Caco-2 (cell line): ENCODE data around the gene AMPD3. TPM values are rescaled to one million over a fixed set of nuclear protein-coding genes. Genes with fewer than 3 reads are reported as not detected.

Source experiments
- BruUV-seq: library from RNA; stranded (reverse); fragments of 400-500 nt; replicated peaks from 2 replicates; lab custom pipeline; 2021; lab: Mats Ljungman, UMichigan
- CTCF ChIA-PET: fragments of 300-600 bp; sonication (Branson Sonifier 250); formaldehyde crosslinking; loops from one replicate; lab custom pipeline; 2022; ENCODE audit warnings: antibody characterized with exemption; lab: Charles Lee
- POLR2A ChIA-PET: fragments of 300-600 bp; sonication (Branson Sonifier 250); formaldehyde crosslinking; loops from one replicate; lab custom pipeline; 2022; ENCODE audit warnings: antibody characterized with exemption; lab: Charles Lee
- DNase-seq, 2 experiments: peaks; one replicate each; pipeline versions ENCODE4 v3.0.0 to v3.0.0-alpha.2; 2020 to 2022
- H3K27me3 ChIP-seq: replicated peaks from 2 replicates; pipeline ENCODE4 v1.6.0; 2011; ENCODE audit warnings: low read length; ENCODE audit not compliant: control insufficient read depth, insufficient read depth
- H3K36me3 ChIP-seq: 2 replicates; pipeline ENCODE4 v1.5.1; 2011; ENCODE audit warnings: low read length; ENCODE audit not compliant: control insufficient read depth, insufficient read depth
- H3K4me1 ChIP-seq: fragments of 250-450 bp; sonication (Bioruptor Pico); 2 replicates; pipeline ENCODE4 v1.5.1; 2020; ENCODE audit warnings: mild to moderate bottlenecking
- H3K4me3 ChIP-seq: 2 replicates; pipeline ENCODE4 v1.5.1; 2011; ENCODE audit warnings: low read depth, mild to moderate bottlenecking, control low read depth, low read length
- H3K9me3 ChIP-seq: fragments of 250-450 bp; sonication (Bioruptor Pico); 2 replicates; pipeline ENCODE4 v1.5.1; 2020; ENCODE audit warnings: mild to moderate bottlenecking, moderate library complexity
- H3K27ac Mint-ChIP-seq: one replicate; pipeline ENCODE4 v1.8.0; 2022; ENCODE audit warnings: mixed read lengths; ENCODE audit not compliant: unreplicated experiment
- H3K27me3 Mint-ChIP-seq: one replicate; pipeline ENCODE4 v1.8.0; 2022; ENCODE audit warnings: mixed read lengths; ENCODE audit not compliant: insufficient read depth, unreplicated experiment
- H3K36me3 Mint-ChIP-seq: one replicate; pipeline ENCODE4 v1.8.0; 2022; ENCODE audit warnings: mild to moderate bottlenecking, mixed read lengths; ENCODE audit not compliant: insufficient read depth, unreplicated experiment
- H3K4me1 Mint-ChIP-seq: one replicate; pipeline ENCODE4 v1.8.0; 2022; ENCODE audit warnings: low read depth, mixed read lengths; ENCODE audit not compliant: unreplicated experiment
- H3K4me3 Mint-ChIP-seq: one replicate; pipeline ENCODE4 v1.8.0; 2022; ENCODE audit warnings: mild to moderate bottlenecking, moderate library complexity, mixed read lengths; ENCODE audit not compliant: unreplicated experiment
- H3K9me3 Mint-ChIP-seq: one replicate; pipeline ENCODE4 v1.8.0; 2022; ENCODE audit warnings: mixed read lengths; ENCODE audit not compliant: unreplicated experiment
- intact Hi-C: fragments of 100-400 bp; cut with micrococcal nuclease; formaldehyde crosslinking; loops from one replicate; pipeline ENCODE4 v1.10.0; 2022; ENCODE audit not compliant: unreplicated experiment
- total RNA-seq: library from RNA; stranded (reverse); gene quantifications from 2 replicates; pipeline ENCODE4 v1.2.3, GENCODE V29; 2022
- TF ChIP-seq, protein P1 (sequence below), 2 experiments: fragments of 200-600 bp in 1 of 2; IDR thresholded peaks; 1 replicate in 1 of 2; 2 replicates in 1 of 2; pipeline versions ENCODE4 v1.5.1 to v1.8.0; 2011 to 2022; ENCODE audit warnings: antibody characterized with exemption in 1 of 2, control low read depth in 1 of 2, inconsistent platforms in 1 of 2, low read depth in 1 of 2, low read length in 1 of 2, mild to moderate bottlenecking in 1 of 2, moderate library complexity in 1 of 2; ENCODE audit not compliant: insufficient read depth in 1 of 2, severe bottlenecking in 1 of 2, unreplicated experiment in 1 of 2

The AMPD3 gene
- total RNA-seq, 1 experiment from 2014 or later = 13.4 TPM

GRCh38 chr11:10481560-10482349, 26.7 kb downstream of the AMPD3 start:
- H3K4me3 ChIP-seq = no peak overlapping the region
- no peaks in the 10 kb centered on the region for H3K9me3 Mint-ChIP-seq
- TF ChIP-seq, protein P1, sequence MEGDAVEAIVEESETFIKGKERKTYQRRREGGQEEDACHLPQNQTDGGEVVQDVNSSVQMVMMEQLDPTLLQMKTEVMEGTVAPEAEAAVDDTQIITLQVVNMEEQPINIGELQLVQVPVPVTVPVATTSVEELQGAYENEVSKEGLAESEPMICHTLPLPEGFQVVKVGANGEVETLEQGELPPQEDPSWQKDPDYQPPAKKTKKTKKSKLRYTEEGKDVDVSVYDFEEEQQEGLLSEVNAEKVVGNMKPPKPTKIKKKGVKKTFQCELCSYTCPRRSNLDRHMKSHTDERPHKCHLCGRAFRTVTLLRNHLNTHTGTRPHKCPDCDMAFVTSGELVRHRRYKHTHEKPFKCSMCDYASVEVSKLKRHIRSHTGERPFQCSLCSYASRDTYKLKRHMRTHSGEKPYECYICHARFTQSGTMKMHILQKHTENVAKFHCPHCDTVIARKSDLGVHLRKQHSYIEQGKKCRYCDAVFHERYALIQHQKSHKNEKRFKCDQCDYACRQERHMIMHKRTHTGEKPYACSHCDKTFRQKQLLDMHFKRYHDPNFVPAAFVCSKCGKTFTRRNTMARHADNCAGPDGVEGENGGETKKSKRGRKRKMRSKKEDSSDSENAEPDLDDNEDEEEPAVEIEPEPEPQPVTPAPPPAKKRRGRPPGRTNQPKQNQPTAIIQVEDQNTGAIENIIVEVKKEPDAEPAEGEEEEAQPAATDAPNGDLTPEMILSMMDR (IDR thresholded peaks at IDR 0.05; ENCODE audit: insufficient read depth in 1 of 2, low read depth in 1 of 2, low read length in 1 of 2, severe bottlenecking in 1 of 2, unreplicated experiment in 1 of 2) = no peak
- CTCF ChIA-PET = no interaction called here
- H3K4me1 Mint-ChIP-seq = no peaks in the 10 kb centered on the region
- intact Hi-C loops = no loop called here
- H3K36me3 Mint-ChIP-seq = no peaks in the 10 kb centered on the region
- no peaks in the 10 kb centered on the region for H3K27me3 ChIP-seq
- no peak for DNase-seq
- H3K36me3 ChIP-seq = no peaks in the 10 kb centered on the region
- H3K27me3 Mint-ChIP-seq = no peaks in the 10 kb centered on the region
- H3K4me3 Mint-ChIP-seq = no peak overlapping the region
- POLR2A ChIA-PET = no interaction called here
- no peaks in the 10 kb centered on the region for H3K4me1 ChIP-seq
- H3K9me3 ChIP-seq = no peaks in the 10 kb centered on the region
- H3K27ac Mint-ChIP-seq = no peak overlapping the region
- no TSS peak for BruUV-seq

GRCh38 chr11:10483174-10483573, 28.1 kb downstream of the AMPD3 start:
- TF ChIP-seq, protein P1 (IDR thresholded peaks at IDR 0.05; ENCODE audit: insufficient read depth in 1 of 2, low read depth in 1 of 2, low read length in 1 of 2, severe bottlenecking in 1 of 2, unreplicated experiment in 1 of 2) = no peak
- DNase-seq = no peak

DNA sequence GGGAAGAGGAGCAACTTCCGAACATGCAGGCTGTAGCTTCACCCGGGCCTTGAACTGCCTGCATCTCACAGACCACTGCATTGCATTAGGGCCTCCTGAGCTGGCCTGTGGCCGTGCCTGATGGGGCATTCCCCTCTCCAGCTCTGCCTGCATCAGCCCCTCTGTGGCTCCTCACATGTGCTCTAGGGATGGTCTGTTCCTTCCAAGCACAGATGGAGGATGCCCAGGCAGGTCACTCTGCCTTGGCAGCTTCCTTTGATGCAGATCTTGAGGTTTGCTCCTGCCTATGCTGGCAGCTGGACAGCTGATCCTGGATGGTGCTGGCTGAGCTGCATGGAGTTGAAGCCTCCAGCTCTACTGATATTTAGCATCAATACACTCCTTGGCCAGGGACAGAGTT, 28.5 kb downstream of the AMPD3 start:
- no peaks in the 10 kb centered on the region for H3K4me1 ChIP-seq
- Mint-ChIP-seq H3K4me1 (no peaks in the 10 kb centered on the region), H3K9me3 (no peaks in the 10 kb centered on the region), H3K4me3 (no peak overlapping the region), H3K36me3 (no peaks in the 10 kb centered on the region), H3K27me3 (no peaks in the 10 kb centered on the region), H3K27ac (no peak overlapping the region)
- no peaks in the 10 kb centered on the region for H3K36me3 ChIP-seq
- intact Hi-C loops = no loop called here
- TF ChIP-seq, protein P1 (IDR thresholded peaks at IDR 0.05; ENCODE audit: insufficient read depth in 1 of 2, low read depth in 1 of 2, low read length in 1 of 2, severe bottlenecking in 1 of 2, unreplicated experiment in 1 of 2) = no peak
- ChIA-PET CTCF (interaction anchor here (0.6 kb wide), 1 partner anchor 107 kb away, joined by 3 read pairs; no protein-coding TSS in a partner anchor), POLR2A (no interaction called here)
- H3K27me3 ChIP-seq = no peaks in the 10 kb centered on the region
- no peaks in the 10 kb centered on the region for H3K9me3 ChIP-seq
- DNase-seq = no peak
- BruUV-seq = no TSS peak
- no peak overlapping the region for H3K4me3 ChIP-seq

More at GRCh38 chr11:10483174-10483573, 28.1 kb downstream of the AMPD3 start:
- POLR2A ChIA-PET = no interaction called here
- no TSS peak for BruUV-seq
- Histone ChIP-seq H3K27me3 (no peaks in the 10 kb centered on the region), H3K36me3 (no peaks in the 10 kb centered on the region), H3K4me3 (no peak overlapping the region), H3K4me1 (no peaks in the 10 kb centered on the region), H3K9me3 (no peaks in the 10 kb centered on the region)
- H3K36me3 Mint-ChIP-seq = no peaks in the 10 kb centered on the region
- H3K27ac Mint-ChIP-seq = no peak overlapping the region
- CTCF ChIA-PET = interaction anchor here (0.6 kb wide), 1 partner anchor 107 kb away, joined by 3 read pairs; no protein-coding TSS in a partner anchor
- intact Hi-C loops = no loop called here
- no peaks in the 10 kb centered on the region for H3K9me3 Mint-ChIP-seq
- H3K4me3 Mint-ChIP-seq = no peak overlapping the region
- H3K4me1 Mint-ChIP-seq = no peaks in the 10 kb centered on the region
- no peaks in the 10 kb centered on the region for H3K27me3 Mint-ChIP-seq
